HEK293 (cell line): ENCODE results near the gene ZDHHC14.

ENCODE experiments used
- CTCF ChIP-seq: fragments of 450-650 bp; formaldehyde crosslinking; IDR thresholded peaks from 2 replicates; pipeline ENCODE4 v1.5.1; 2016; ENCODE audit warnings: missing biosample characterization, missing genetic modification characterization
- ZNF324 ChIP-seq: fragments of 450-650 bp; formaldehyde crosslinking; IDR thresholded peaks from 2 replicates; pipeline ENCODE4 v1.5.1; 2016; ENCODE audit warnings: missing biosample characterization, missing genetic modification characterization
- ZNF433 ChIP-seq: fragments of 450-650 bp; formaldehyde crosslinking; IDR thresholded peaks from 2 replicates; pipeline ENCODE4 v1.5.1; 2016; ENCODE audit warnings: missing biosample characterization, missing genetic modification characterization, low read depth
- ZNF768 ChIP-seq: fragments of 450-650 bp; formaldehyde crosslinking; IDR thresholded peaks from 2 replicates; pipeline ENCODE4 v1.5.1; 2018; ENCODE audit warnings: missing biosample characterization, mild to moderate bottlenecking, missing genetic modification characterization

- TF ChIP-seq CTCF (no peak), ZNF324 (no peak), ZNF433 (no peak), ZNF768 (no peak)
These were observed 342.4 kb downstream of the ZDHHC14 start for GRCh38 chr6:157723376-157723775.
